Hepatocyte (in vitro differentiated cells): ENCODE measurements around the gene PHF23.

ENCODE experiments used
- EZH2phosphoT487 ChIP-seq: fragments of 200-600 bp; sonication (generic); IDR thresholded peaks from one replicate; pipeline ENCODE4 v1.6.1; 2018; ENCODE audit warnings: antibody characterized with exemption, mild to moderate bottlenecking, low read depth, moderate library complexity; ENCODE audit not compliant: unreplicated experiment, severe bottlenecking
- TF ChIP-seq, protein P1 (sequence below): fragments of 200-600 bp; sonication (generic); IDR thresholded peaks from 2 replicates; pipeline ENCODE4 v1.5.1; 2016; ENCODE audit warnings: antibody characterized with exemption, mild to moderate bottlenecking; ENCODE audit not compliant: poor library complexity

DNA sequence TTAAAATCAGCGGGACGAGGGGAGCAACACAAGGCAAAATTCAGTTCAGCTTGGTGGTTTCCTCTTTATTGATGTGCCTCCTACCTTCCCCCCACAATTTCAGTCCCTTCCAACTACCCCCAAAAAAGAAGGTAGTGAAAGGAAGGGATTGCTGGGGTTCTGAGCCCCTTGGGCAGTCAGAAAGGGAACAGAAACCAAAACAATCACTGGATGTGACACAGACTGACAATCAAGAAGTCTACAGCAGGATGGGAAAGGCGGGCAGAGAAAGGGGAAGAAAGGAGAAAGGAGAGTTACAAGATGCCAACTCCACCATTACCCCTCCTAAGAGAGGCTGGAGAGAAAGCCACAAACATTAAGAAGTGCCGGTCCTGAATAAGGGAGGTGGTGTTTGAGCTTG, 1.1 kb upstream of the PHF23 start:
- TF ChIP-seq, protein P1, sequence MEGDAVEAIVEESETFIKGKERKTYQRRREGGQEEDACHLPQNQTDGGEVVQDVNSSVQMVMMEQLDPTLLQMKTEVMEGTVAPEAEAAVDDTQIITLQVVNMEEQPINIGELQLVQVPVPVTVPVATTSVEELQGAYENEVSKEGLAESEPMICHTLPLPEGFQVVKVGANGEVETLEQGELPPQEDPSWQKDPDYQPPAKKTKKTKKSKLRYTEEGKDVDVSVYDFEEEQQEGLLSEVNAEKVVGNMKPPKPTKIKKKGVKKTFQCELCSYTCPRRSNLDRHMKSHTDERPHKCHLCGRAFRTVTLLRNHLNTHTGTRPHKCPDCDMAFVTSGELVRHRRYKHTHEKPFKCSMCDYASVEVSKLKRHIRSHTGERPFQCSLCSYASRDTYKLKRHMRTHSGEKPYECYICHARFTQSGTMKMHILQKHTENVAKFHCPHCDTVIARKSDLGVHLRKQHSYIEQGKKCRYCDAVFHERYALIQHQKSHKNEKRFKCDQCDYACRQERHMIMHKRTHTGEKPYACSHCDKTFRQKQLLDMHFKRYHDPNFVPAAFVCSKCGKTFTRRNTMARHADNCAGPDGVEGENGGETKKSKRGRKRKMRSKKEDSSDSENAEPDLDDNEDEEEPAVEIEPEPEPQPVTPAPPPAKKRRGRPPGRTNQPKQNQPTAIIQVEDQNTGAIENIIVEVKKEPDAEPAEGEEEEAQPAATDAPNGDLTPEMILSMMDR = no peak
- TF ChIP-seq EZH2phosphoT487 = no peak
